Airway epithelial cell (primary cell): ENCODE data around the gene PSG4. TPM values are rescaled to one million over a fixed set of nuclear protein-coding genes. Genes with fewer than 3 reads are reported as not detected.

Experiments
- total RNA-seq: library from RNA; depleted of rRNA; stranded (reverse); fragments of >200 nt; gene quantifications from 2 replicates; pipeline ENCODE4 v1.2.3, GENCODE V29; 2015

Gene PSG4
- total RNA-seq = not detected in 2 replicates

GRCh38 chr19:43205471-43206105 lies at the start of gene PSG4:
Gene PSG4, minus strand, starts transcription at chr19:43205638. Its CDS starts 102 bp downstream, at chr19:43205536.

GRCh38 chr19:43186311-43186935 lies 19.0 kb downstream of the PSG4 start, which contains the start of gene PSG5:
Gene PSG5, minus strand, starts transcription at chr19:43186536. Its CDS starts 131 bp downstream, at chr19:43186405.

Other genes with a start within 250 kb of the PSG4 start
- not detected in 2 replicates for gene PSG11, start 179.2 kb downstream of the PSG4 start, total RNA-seq
- not detected in 2 replicates for gene PSG2, start 122.9 kb downstream of the PSG4 start, total RNA-seq
- 0.35 TPM in 1 of 2 replicates, not detected in the other for gene PSG5, start 19.1 kb downstream of the PSG4 start, total RNA-seq
- not detected in 2 replicates for gene PSG9, start 63.9 kb upstream of the PSG4 start, total RNA-seq
- gene CD177, start 148.0 kb upstream of the PSG4 start, total RNA-seq = 0.09 and 0.14 TPM in 2 replicates
- gene TEX101, start 209.3 kb upstream of the PSG4 start, total RNA-seq = not detected in 2 replicates